Activated CD4-positive, alpha-beta T cell treated with anti-CD3 and anti-CD28 coated beads, Interleukin-2, amount 10 ng/mL, durations not matched to agents 24 days and 14 days (primary cell): ENCODE results near the gene LRRN1. TPM values are rescaled to one million over a fixed set of nuclear protein-coding genes. Genes with fewer than 3 reads are reported as not detected.

ENCODE experiments used
- DNase-seq: peaks from one replicate; pipeline ENCODE4 v3.0.0; 2022
- H3K27ac Mint-ChIP-seq: one replicate; pipeline ENCODE4 v1.8.0; 2022; ENCODE audit warnings: mild to moderate bottlenecking, mixed read lengths
- H3K27me3 Mint-ChIP-seq: one replicate; pipeline ENCODE4 v1.8.0; 2022; ENCODE audit warnings: mixed read lengths
- H3K36me3 Mint-ChIP-seq: one replicate; pipeline ENCODE4 v1.8.0; 2022; ENCODE audit warnings: low read depth, mild to moderate bottlenecking, mixed read lengths
- H3K4me1 Mint-ChIP-seq: one replicate; pipeline ENCODE4 v1.8.0; 2021; ENCODE audit warnings: mixed read lengths
- H3K4me3 Mint-ChIP-seq: one replicate; pipeline ENCODE4 v1.8.0; 2022; ENCODE audit warnings: mild to moderate bottlenecking, moderate library complexity, mixed read lengths
- H3K9me3 Mint-ChIP-seq: one replicate; pipeline ENCODE4 v1.8.0; 2021; ENCODE audit warnings: mixed read lengths
- intact Hi-C: fragments of 100-400 bp; cut with micrococcal nuclease; formaldehyde crosslinking; loops from one replicate; pipeline ENCODE4 v1.15.1; 2023
- total RNA-seq: library from RNA; stranded (reverse); gene quantifications from 2 replicates; pipeline ENCODE4 v1.2.3, GENCODE V29; 2022

The LRRN1 gene
- total RNA-seq, 1 donor from 2014 or later: 0.05 TPM

DNA sequence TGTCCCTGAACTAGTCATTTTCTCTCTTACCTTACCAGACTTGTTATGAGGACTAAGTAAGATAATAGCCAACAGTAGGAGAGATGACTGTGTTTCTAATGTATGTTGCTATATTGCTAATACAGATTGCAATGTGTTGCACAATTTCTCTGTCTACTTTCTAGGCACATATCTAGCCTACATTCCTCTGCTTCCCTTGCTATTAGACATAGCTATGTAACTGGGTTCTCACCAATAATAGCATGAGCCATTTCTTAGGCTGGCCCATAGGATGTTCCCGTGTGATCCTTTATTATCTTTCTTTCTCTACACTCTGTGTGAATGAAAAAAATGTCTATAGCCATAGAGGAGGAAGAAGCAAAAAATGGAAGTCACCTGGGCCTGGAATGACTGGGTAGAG, 6.8 kb upstream of the LRRN1 start:
- H3K4me1 Mint-ChIP-seq: no peaks in the 10 kb centered on the region
- DNase-seq: no peak
- peaks cover 9% of the 10 kb centered on the region for H3K27me3 Mint-ChIP-seq
- no peaks in the 10 kb centered on the region for H3K36me3 Mint-ChIP-seq
- no peak overlapping the region for H3K27ac Mint-ChIP-seq
- intact Hi-C loops: no loop called here
- H3K4me3 Mint-ChIP-seq: no peak overlapping the region
- H3K9me3 Mint-ChIP-seq: peaks cover 3% of the 10 kb centered on the region

DNA sequence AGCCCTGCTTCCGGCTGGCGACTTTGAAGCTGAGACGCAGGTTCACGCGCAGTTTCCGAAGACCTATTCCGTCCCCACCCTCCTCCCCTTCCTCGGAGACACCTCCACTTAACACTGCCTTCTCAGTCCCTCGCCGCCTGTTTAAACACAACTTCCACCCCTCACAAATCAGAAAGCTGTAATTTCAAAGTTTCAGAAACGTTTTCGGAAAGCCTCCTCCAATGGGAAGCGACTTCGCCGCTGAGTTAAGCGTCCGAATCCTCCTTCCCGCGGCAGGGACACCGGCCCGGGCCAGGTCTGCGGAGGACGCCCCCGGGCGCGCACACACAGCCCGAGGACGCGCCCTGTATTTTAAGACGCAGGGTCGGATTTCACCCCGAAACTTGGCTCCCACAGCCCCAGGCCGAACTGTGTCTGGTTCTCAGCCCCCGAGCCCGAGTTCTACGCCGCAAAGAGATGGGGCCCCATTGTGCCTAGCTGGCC, 559 bp upstream of the LRRN1 start:
- peak; percentile 72 for DNase-seq
- Mint-ChIP-seq H3K4me3 (peak overlapping the region; percentile 84), H3K9me3 (no peaks in the 10 kb centered on the region), H3K4me1 (peaks cover 6% of the 10 kb centered on the region), H3K27ac (no peak overlapping the region), H3K36me3 (no peaks in the 10 kb centered on the region), H3K27me3 (peaks cover 53% of the 10 kb centered on the region)
- intact Hi-C loops: no loop called here

DNA sequence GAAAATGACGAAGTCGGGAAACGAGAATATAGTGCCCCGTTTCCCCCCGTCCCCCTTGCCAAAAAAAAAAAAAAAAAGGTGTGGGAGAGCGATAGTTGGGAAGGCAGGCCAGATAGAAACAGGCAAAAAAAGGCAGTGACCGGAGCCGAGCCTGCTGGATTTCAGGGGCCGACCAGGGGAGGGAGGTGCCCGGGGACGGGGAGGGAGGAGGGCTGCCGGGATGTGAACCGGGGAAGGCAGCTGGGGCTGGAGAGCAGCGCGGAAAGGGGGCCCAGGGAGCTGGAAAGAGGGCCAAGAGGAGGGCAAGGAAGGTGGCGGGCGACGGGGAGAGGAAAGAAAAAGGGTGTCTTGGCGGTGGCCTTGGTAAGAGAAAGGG, 837 bp downstream of the LRRN1 start:
- Mint-ChIP-seq H3K27ac (no peak overlapping the region), H3K27me3 (peaks cover 56% of the 10 kb centered on the region)
- no peak for DNase-seq

DNA sequence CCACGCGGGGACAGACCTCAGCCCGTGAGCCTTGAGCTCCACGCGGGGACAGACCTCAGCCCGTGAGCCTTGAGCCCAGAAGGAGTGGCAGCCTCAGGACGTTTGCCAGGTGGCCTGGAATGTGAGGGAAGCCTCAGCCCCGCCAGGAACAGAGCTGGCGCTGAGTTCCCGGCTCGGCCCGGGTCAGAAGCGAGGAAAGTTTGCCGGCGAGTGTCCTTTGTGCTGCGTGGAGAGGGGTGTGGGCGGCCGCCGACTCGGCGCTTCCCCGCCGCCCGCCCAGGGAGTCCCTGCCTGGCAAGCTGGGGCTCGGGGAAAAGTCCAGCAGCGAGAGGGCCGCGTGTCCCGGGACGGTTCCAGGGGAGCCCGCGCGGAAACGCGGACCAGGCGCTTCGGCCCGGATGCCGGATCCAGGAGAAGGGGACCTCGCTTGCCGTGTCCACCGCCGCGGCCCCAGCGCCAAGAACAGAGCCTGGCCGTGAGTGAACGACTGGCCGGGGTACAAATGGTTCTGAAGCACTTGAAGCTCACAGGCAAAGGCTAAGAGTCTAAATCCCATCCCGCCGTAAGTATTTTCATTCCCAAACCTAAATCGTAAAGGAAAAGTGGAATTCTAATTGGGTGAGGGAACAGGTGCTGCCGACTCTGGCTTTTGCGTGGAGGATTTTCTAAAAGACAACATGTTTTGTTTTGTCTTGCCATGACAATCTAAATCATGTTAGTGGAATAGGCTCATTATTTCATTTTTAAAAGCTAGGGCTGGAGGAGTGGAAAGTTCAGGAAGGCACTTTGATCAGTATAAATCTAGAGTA, 1.7 kb downstream of the LRRN1 start:
- no peaks in the 10 kb centered on the region for H3K36me3 Mint-ChIP-seq
- H3K9me3 Mint-ChIP-seq: no peaks in the 10 kb centered on the region
- DNase-seq: no peak
- H3K27ac Mint-ChIP-seq: no peak overlapping the region
- intact Hi-C loops: no loop called here
- no peak overlapping the region for H3K4me3 Mint-ChIP-seq
- peaks cover 59% of the 10 kb centered on the region for H3K27me3 Mint-ChIP-seq
- H3K4me1 Mint-ChIP-seq: peaks cover 6% of the 10 kb centered on the region

More for the DNA sequence above, 837 bp downstream of the LRRN1 start:
- Mint-ChIP-seq H3K4me3 (peak overlapping the region; percentile 80), H3K4me1 (peaks cover 6% of the 10 kb centered on the region), H3K9me3 (no peaks in the 10 kb centered on the region), H3K36me3 (no peaks in the 10 kb centered on the region)
- intact Hi-C loops: no loop called here

DNA sequence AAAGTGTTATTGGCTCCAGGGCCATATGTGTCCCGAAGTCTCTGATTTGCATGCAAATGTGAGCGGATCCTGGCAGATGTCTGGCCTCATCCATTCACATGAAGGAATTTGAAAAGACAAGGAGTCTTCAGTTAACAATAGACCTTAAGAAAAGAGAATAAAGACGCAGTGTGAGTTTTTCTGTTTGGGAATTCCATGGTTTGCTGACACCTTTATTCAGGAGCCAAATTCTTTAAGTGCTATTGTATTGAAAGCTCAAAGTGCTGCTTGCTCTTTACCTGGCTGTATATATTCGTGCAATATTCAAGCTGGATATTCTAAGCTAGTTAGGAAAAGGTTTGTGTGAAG, 2.2 kb downstream of the LRRN1 start:
- Mint-ChIP-seq H3K4me3 (no peak overlapping the region), H3K36me3 (no peaks in the 10 kb centered on the region), H3K27me3 (peaks cover 57% of the 10 kb centered on the region), H3K4me1 (peaks cover 6% of the 10 kb centered on the region), H3K27ac (no peak overlapping the region), H3K9me3 (no peaks in the 10 kb centered on the region)
- DNase-seq: no peak
- intact Hi-C loops: no loop called here

DNA sequence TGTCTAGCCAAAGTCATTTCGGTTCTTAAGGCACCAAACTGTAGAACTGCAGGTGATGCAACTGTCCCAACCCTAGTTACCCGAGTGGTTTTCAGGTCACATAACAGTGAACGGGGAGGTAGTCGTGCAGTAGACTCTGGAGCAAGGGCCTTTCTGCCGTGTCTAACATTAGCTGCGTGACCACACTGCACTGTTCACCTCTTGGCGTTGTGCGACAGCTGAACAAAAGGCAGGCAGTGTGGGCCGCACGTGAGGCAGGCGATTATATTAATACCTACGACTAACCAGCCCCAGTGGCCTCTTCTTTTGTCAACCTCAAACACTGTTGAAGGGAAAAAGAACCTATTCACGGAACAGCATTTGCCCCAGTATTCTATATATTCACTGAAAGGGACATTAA, 2.8 kb downstream of the LRRN1 start:
- H3K27me3 Mint-ChIP-seq: peaks cover 53% of the 10 kb centered on the region

DNA sequence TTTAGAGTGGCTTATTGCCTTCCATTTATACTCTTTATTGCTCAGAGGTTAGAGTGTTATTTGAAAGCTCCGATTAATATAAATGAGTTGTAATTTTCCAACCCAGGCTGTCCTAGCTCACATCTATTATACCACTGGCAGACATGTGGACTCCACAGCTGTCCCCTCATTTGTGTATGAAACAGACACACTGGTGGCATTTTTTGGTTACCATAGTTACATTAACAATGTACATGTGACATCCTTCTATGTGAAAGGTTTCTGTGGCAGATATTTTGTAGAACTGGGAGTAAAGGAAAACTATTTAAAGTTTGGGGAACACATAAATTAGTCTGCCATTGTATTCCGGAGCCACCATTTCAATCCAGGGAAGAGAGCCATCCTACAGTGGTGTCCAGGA, 5.3 kb downstream of the LRRN1 start:
- DNase-seq: no peak
- Mint-ChIP-seq H3K4me3 (no peak overlapping the region), H3K27ac (no peak overlapping the region), H3K27me3 (peaks cover 34% of the 10 kb centered on the region), H3K9me3 (no peaks in the 10 kb centered on the region), H3K36me3 (no peaks in the 10 kb centered on the region), H3K4me1 (peaks cover 2% of the 10 kb centered on the region)
- intact Hi-C loops: no loop called here

More for the DNA sequence above, 2.8 kb downstream of the LRRN1 start:
- intact Hi-C loops: no loop called here
- Mint-ChIP-seq H3K4me1 (peaks cover 6% of the 10 kb centered on the region), H3K36me3 (no peaks in the 10 kb centered on the region), H3K9me3 (no peaks in the 10 kb centered on the region), H3K27ac (no peak overlapping the region), H3K4me3 (no peak overlapping the region)
- no peak for DNase-seq

DNA sequence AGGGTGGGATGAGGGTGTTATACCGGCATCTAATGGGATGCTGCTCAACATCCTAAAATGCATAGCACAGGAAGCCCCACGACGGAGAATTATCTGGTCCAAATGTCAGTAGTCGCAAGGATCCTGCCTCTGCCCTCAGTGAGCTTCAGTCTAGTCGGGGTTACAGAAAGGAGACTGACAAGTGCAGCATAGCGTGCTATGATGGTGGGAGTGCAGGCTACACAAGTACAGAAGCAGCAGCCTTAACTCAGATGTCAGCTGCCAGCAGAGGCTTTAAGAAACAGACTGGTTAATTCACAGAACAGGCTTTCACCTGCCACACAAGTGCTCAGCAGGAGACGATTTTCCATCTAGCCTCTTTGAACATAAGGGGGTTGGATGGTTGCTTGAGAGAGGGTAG, 6.9 kb downstream of the LRRN1 start:
- no peak for DNase-seq
- H3K27me3 Mint-ChIP-seq: peaks cover 24% of the 10 kb centered on the region
- no peaks in the 10 kb centered on the region for H3K4me1 Mint-ChIP-seq
- intact Hi-C loops: no loop called here
- H3K27ac Mint-ChIP-seq: no peak overlapping the region
- no peak overlapping the region for H3K4me3 Mint-ChIP-seq
- H3K36me3 Mint-ChIP-seq: no peaks in the 10 kb centered on the region
- H3K9me3 Mint-ChIP-seq: no peaks in the 10 kb centered on the region

DNA sequence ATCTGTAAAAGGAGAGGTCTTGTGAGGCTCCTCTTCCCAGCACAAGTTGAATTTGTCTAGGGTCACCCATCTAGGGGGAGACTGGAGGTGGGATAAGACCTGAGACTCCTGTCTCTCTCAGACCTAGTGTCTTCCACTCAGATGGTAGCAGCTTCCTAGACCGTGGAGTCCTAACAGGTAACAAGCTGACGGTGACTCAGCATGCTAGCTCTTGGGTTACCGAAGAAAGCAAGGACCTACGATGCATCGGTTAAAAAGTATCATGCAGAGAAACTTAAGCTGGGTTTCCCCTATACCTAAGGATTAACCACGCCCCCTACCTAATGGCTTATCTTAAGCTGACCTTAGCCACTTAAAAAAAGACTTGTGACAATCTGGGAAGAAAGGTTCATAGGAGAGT, 7.6 kb downstream of the LRRN1 start:
- H3K27me3 Mint-ChIP-seq: peaks cover 17% of the 10 kb centered on the region
- no peaks in the 10 kb centered on the region for H3K4me1 Mint-ChIP-seq
- H3K36me3 Mint-ChIP-seq: no peaks in the 10 kb centered on the region
- DNase-seq: no peak
- no peak overlapping the region for H3K27ac Mint-ChIP-seq
- H3K4me3 Mint-ChIP-seq: no peak overlapping the region
- H3K9me3 Mint-ChIP-seq: no peaks in the 10 kb centered on the region
- intact Hi-C loops: no loop called here

DNA sequence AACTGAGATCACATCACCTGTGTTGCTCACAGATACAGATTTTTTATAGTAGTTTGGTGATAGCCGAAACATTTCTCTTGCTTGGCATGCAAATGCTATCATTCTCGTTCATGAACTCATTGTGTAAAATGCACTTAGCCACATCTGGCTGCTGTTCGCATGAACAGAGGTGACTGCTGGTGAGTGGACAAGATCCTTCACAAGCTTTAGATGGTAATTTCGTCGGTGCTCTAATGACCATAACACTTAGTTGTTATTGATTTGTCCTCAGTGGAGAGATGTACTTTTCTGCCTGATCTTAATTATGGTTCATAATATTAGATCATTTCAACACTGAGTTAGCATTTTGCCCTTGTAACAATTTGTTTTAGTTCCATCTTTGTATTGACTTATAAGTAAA, 13.8 kb downstream of the LRRN1 start:
- Mint-ChIP-seq H3K4me1 (no peaks in the 10 kb centered on the region), H3K36me3 (no peaks in the 10 kb centered on the region), H3K27me3 (no peaks in the 10 kb centered on the region), H3K27ac (no peak overlapping the region), H3K9me3 (no peaks in the 10 kb centered on the region), H3K4me3 (no peak overlapping the region)
- intact Hi-C loops: no loop called here
- DNase-seq: no peak

DNA sequence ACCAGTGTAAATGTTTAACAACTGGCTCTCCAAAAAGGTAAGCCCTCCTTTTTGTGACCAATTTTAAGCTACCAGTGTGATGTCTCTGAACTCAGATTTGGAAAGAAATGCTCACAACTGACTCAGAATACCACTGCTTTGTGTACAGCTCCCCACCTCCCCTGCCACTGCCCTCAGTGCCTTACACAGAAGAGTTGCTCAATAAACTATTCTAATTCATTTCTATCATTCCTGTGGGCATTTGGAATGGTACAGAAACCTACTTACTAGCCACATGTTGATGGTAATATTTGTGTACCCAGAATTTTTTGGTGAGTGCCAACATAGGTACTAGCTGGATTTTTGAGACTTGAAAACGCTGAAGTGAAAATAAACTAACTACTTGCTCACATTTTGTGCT, 16.0 kb downstream of the LRRN1 start:
- Mint-ChIP-seq H3K36me3 (no peaks in the 10 kb centered on the region), H3K27me3 (no peaks in the 10 kb centered on the region), H3K4me1 (no peaks in the 10 kb centered on the region), H3K27ac (no peak overlapping the region), H3K4me3 (no peak overlapping the region), H3K9me3 (no peaks in the 10 kb centered on the region)
- DNase-seq: no peak
- intact Hi-C loops: no loop called here

DNA sequence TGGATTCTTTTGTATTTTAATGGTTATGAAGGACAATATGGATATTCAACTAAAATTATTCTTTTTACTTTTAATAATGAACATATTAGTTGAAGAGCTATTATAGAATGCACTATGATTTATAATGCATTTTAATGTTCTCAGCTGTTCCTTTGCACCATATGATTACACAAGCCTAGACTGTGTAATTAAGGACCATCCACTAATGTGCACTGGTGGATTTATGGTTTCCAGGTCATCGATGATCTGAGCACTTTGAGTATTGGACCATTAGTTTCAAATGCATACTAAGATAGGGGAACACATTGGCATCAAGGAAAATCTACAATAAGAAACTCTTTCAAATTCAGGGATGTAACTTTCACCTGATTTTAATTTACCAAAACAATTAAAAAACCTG, 16.8 kb downstream of the LRRN1 start:
- intact Hi-C loops: no loop called here
- no peak overlapping the region for H3K27ac Mint-ChIP-seq
- no peaks in the 10 kb centered on the region for H3K9me3 Mint-ChIP-seq
- DNase-seq: no peak
- no peak overlapping the region for H3K4me3 Mint-ChIP-seq
- no peaks in the 10 kb centered on the region for H3K27me3 Mint-ChIP-seq
- H3K36me3 Mint-ChIP-seq: no peaks in the 10 kb centered on the region
- no peaks in the 10 kb centered on the region for H3K4me1 Mint-ChIP-seq

DNA sequence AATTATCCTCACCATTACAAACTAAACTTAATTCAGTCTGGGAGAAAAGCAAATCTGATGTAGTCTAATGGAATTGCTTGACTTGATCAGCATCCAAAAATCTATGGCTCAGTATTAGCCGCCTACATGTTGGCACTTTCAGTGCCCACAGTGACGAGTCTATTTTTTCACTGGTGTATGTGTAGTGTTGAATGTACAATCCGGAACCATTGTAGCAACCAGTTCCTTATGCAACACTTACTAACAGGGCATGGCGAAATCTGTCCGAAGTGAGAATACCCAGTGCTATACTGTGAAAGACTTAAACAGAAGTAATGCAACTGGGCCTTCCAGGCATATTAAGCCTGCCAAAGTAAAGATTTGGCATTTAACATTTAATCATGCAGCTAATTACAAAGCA, 18.6 kb downstream of the LRRN1 start:
- no peaks in the 10 kb centered on the region for H3K4me1 Mint-ChIP-seq
- no peak overlapping the region for H3K27ac Mint-ChIP-seq
- H3K9me3 Mint-ChIP-seq: no peaks in the 10 kb centered on the region
- no peak for DNase-seq
- intact Hi-C loops: no loop called here
- H3K36me3 Mint-ChIP-seq: no peaks in the 10 kb centered on the region
- no peaks in the 10 kb centered on the region for H3K27me3 Mint-ChIP-seq
- no peak overlapping the region for H3K4me3 Mint-ChIP-seq

DNA sequence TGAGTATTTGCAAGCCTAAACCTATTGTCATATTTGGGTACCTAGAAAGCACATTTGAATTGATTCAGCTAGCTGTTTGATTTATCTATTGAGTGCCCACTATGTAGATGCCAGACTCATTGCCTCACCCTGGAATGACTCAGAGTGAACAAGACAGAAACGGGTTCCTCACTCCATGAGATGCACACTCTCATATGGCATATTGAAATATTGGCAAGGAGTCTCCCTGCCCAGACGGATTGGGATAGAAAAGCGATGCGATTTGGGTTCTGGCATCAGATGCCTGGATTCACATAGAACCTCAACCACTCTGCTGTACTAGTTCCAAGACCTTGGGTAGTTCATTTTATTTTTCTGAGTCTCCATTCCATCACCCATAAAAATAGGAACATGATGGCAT, 22.5 kb downstream of the LRRN1 start:
- intact Hi-C loops: no loop called here
- Mint-ChIP-seq H3K4me3 (no peak overlapping the region), H3K36me3 (no peaks in the 10 kb centered on the region), H3K27me3 (no peaks in the 10 kb centered on the region), H3K9me3 (no peaks in the 10 kb centered on the region), H3K4me1 (no peaks in the 10 kb centered on the region), H3K27ac (no peak overlapping the region)
- DNase-seq: no peak

DNA sequence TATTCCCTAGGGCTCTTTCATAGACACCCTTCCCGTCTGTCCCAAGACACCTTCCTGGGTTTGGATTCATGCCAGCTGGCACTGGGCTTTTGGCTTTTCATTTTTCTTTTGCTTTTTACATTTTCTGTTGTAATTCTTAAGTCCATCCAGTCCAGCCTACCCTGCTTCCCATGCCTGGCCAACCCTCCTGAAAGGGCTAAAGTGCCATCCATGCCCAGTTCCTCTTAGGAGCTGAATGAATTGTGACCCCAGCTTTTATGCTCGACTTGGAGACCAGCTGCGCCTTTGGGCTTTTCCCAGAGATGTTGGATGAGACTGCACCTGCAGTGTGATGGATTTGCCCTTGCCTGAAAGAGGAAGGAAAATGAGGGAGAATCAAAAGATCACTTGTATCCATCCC, 25.8 kb downstream of the LRRN1 start:
- H3K4me3 Mint-ChIP-seq: no peak overlapping the region
- no peak overlapping the region for H3K27ac Mint-ChIP-seq
- no peaks in the 10 kb centered on the region for H3K9me3 Mint-ChIP-seq
- no peaks in the 10 kb centered on the region for H3K27me3 Mint-ChIP-seq
- intact Hi-C loops: no loop called here
- H3K4me1 Mint-ChIP-seq: no peaks in the 10 kb centered on the region
- H3K36me3 Mint-ChIP-seq: no peaks in the 10 kb centered on the region
- DNase-seq: no peak
